Aorta (tissue), 5 donors: ENCODE measurements around the gene RAB41. TPM values are rescaled to one million over a fixed set of nuclear protein-coding genes. Genes with fewer than 3 reads are reported as not detected.
A peak's percentile ranks its signal among the peaks of the same experiment; 100 is the strongest.

Experiments
- ATAC-seq: fragments of 200-7000 bp; cut with Tn5 transposase; one replicate; pipeline ENCODE4 v1.9.1; 2022; ENCODE audit warnings: moderate library complexity; ENCODE audit not compliant: low FRiP score
- DNase-seq, 2 donors: peaks; one replicate each; pipeline ENCODE4 v3.0.0-alpha.2; 2020
- H3K27ac ChIP-seq, 2 donors: one replicate each; pipeline ENCODE4 v1.5.1; 2013; ENCODE audit warnings: low read length in 2 of 2, mild to moderate bottlenecking in 2 of 2, moderate library complexity in 2 of 2, control low read depth in 1 of 2, inconsistent platforms in 1 of 2, low read depth in 1 of 2
- H3K27me3 ChIP-seq, 2 donors: one replicate each; pipeline ENCODE4 v1.6.1; 2013; ENCODE audit warnings: control low read depth in 1 of 2, low read length in 1 of 2, mild to moderate bottlenecking in 1 of 2, moderate library complexity in 1 of 2; ENCODE audit not compliant: insufficient read depth in 2 of 2, control insufficient read depth in 1 of 2
- H3K36me3 ChIP-seq, 2 donors: one replicate each; pipeline ENCODE4 v1.6.1; 2013; ENCODE audit warnings: control low read depth in 1 of 2, low read length in 1 of 2, mild to moderate bottlenecking in 1 of 2; ENCODE audit not compliant: insufficient read depth in 2 of 2, control insufficient read depth in 1 of 2
- H3K4me1 ChIP-seq, 2 donors: one replicate each; pipeline ENCODE4 v1.6.1; 2013; ENCODE audit warnings: low read length in 2 of 2, control low read depth in 1 of 2, mild to moderate bottlenecking in 1 of 2, moderate library complexity in 1 of 2; ENCODE audit not compliant: insufficient read depth in 2 of 2, control insufficient read depth in 1 of 2
- H3K4me3 ChIP-seq, 2 donors: one replicate each; pipeline ENCODE4 v1.5.1; 2013; ENCODE audit warnings: low read length in 2 of 2, control low read depth in 1 of 2, mild to moderate bottlenecking in 1 of 2
- H3K9me3 ChIP-seq: one replicate; pipeline ENCODE4 v1.6.1; 2013; ENCODE audit warnings: mild to moderate bottlenecking, low read length; ENCODE audit not compliant: control insufficient read depth
- WGBS, 2 donors: extraction: QIAGEN DNeasy Blood & Tissue Kit; methylation state at CpG; one replicate each; pipeline ENCODE4 v1.1.7; 2013; 5-methylcytosine and 5-hydroxymethylcytosine counted together
- intact Hi-C, 2 donors: fragments of 100-400 bp; cut with DNase I; formaldehyde crosslinking; loops; one replicate each; pipeline versions ENCODE4 v1.14.2 to v1.15.0; 2022
- polyA plus RNA-seq, 2 donors: library from polyadenylated mRNA; stranded (reverse); fragments of 200-250 nt; gene quantifications; one replicate each; pipeline ENCODE4 v1.2.3, GENCODE V29; 2013
- total RNA-seq, 2 donors: library from RNA; stranded (reverse); fragmentation: NEBNext Ultra II Directional; extraction: Animal tissue kit (Norgen Biotek cat#: 25700); gene quantifications; one replicate each; pipeline ENCODE4 v1.2.1, GENCODE V29; 2021
- donor health status: healthy with polysubstance abuse.
- donor health status: Bipolar disorder and iron deficiency.
- donor health status: DM: no; HTN: no; CAD: no.
- donor health status: DM: no; HTN: no; CAD: no.
- donor health status: DM: yes; HTN: yes; CAD: no.

Gene RAB41
- total and polyA plus RNA-seq, 4 donors, result not detected

GRCh38 chrX:70254063-70254400, 27.9 kb upstream of the RAB41 start:
- H3K27me3 ChIP-seq, result no peaks in the 10 kb centered on the region
- no peak for DNase-seq
- no peaks in the 10 kb centered on the region for H3K36me3 ChIP-seq
- no peak overlapping the region for H3K4me3 ChIP-seq
- H3K4me1 ChIP-seq, result no peaks in the 10 kb centered on the region
- no peak overlapping the region for H3K27ac ChIP-seq
- no peaks in the 10 kb centered on the region for H3K9me3 ChIP-seq
- ATAC-seq, result no peak
- intact Hi-C loops, result no loop called here
- 75 to 89% methylated on average over 1 of the region's 1 CpG for WGBS, 2 donors

- 76 to 97% methylated on average over 3 of the region's 3 CpGs for WGBS, 2 donors
Measured at GRCh38 chrX:70254909-70255308, 27.1 kb upstream of the RAB41 start.

GRCh38 chrX:70255452-70255851, 26.5 kb upstream of the RAB41 start:
- H3K27ac ChIP-seq, result no peak overlapping the region
- H3K4me1 ChIP-seq, result no peaks in the 10 kb centered on the region
- no peak overlapping the region for H3K4me3 ChIP-seq
- no peaks in the 10 kb centered on the region for H3K9me3 ChIP-seq
- no peaks in the 10 kb centered on the region for H3K27me3 ChIP-seq
- intact Hi-C loops, result no loop called here
- 34 to 35% methylated on average over 2 of the region's 2 CpGs for WGBS, 2 donors
- DNase-seq (no peak), ATAC-seq (no peak)
- no peaks in the 10 kb centered on the region for H3K36me3 ChIP-seq

More at GRCh38 chrX:70254909-70255308, 27.1 kb upstream of the RAB41 start:
- no peak overlapping the region for H3K27ac ChIP-seq
- no peak for DNase-seq
- no peaks in the 10 kb centered on the region for H3K4me1 ChIP-seq
- H3K9me3 ChIP-seq, result no peaks in the 10 kb centered on the region
- intact Hi-C loops, result no loop called here
- no peak overlapping the region for H3K4me3 ChIP-seq
- H3K27me3 ChIP-seq, result no peaks in the 10 kb centered on the region
- no peaks in the 10 kb centered on the region for H3K36me3 ChIP-seq
- no peak for ATAC-seq

DNA sequence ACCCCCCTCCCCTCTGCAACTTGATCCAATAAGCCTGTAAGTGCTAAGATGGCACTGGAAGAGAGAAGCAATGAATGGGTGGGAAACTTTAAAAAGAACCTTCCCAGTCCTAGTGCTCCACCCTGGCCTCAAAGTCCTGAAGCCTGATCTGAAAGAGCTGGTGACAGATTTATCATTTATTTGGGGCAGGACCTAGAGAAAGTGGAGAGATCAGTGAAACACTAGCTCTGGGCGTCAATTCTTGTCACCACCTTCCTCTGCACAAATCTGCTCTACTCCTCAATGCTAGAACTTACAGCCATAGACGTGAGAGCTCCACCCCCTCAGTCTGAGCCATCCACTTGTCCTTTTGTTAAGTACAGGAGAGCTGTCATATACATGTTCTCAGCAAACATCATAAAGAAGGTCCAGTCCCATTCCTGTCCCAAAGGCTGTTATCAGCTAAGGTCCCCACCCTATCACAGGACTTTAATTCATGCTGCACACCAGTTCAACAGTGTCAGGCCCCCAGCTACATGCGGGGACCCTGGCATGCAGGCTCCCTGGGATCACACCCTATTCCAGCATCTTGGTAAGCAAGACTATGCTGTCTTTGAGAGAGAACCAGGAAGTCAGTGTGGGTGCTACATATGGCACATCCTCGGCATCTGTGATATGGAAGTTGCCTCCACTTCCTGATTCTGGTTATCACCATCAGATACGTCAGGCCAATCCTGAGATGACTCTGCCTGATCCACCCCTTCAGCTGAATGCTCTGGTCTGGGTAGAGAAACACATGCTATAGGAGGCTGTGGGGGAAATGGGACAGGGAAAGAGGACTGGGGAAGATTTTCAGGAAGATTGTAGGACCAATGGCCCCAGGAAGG, 24.3 kb upstream of the RAB41 start:
- Histone ChIP-seq H3K4me1 (no peaks in the 10 kb centered on the region), H3K36me3 (no peaks in the 10 kb centered on the region), H3K27ac (no peak overlapping the region), H3K4me3 (no peak overlapping the region), H3K27me3 (no peaks in the 10 kb centered on the region), H3K9me3 (no peaks in the 10 kb centered on the region)
- intact Hi-C loops, result no loop called here
- no peak for ATAC-seq
- DNase-seq, result no peak
- 65 to 89% methylated on average over 5 of the region's 5 CpGs for WGBS, 2 donors

DNA sequence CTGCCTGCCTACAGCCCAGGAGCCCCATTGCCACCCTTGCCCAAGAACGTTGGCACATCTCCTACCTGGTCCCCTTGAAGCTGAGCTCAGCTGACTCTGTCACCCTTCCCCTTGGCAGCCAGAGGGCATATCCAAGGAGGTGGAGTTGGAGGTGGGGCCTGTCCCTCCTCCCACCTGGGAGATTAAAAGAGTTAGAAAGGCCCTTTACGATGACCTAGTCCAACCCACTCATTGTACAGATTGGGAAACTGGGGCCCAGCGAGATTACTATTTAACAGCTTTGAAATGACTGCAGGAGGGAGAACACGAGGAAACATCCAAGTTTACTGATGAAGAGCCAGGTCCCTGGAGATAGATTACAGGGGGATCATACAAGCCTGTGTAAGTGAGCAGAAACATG, 21.9 kb upstream of the RAB41 start, which contains the start of gene P2RY4:
Gene P2RY4, minus strand, starts transcription at position 101 of the 400 bp plus-strand sequence. CDS start 580 bp downstream, outside the sequence.
- no peak within 1 kb of the TSS for H3K4me3 ChIP-seq
- H3K27ac ChIP-seq, result no peak within 1 kb of the TSS
- H3K36me3 ChIP-seq, result no peaks in the 10 kb centered on the region
- intact Hi-C loops, result loop anchor here in 1 of 2 donors (5.0 kb wide), 1 partner anchor 53 kb away; no protein-coding TSS in a partner anchor
- ATAC-seq, result no peak
- H3K9me3 ChIP-seq, result no peaks in the 10 kb centered on the region
- WGBS, 2 donors, result 57 to 86% methylated on average over 4 of the region's 4 CpGs
- H3K4me1 ChIP-seq, result no peaks in the 10 kb centered on the region
- no peaks in the 10 kb centered on the region for H3K27me3 ChIP-seq
- no peak for DNase-seq

DNA sequence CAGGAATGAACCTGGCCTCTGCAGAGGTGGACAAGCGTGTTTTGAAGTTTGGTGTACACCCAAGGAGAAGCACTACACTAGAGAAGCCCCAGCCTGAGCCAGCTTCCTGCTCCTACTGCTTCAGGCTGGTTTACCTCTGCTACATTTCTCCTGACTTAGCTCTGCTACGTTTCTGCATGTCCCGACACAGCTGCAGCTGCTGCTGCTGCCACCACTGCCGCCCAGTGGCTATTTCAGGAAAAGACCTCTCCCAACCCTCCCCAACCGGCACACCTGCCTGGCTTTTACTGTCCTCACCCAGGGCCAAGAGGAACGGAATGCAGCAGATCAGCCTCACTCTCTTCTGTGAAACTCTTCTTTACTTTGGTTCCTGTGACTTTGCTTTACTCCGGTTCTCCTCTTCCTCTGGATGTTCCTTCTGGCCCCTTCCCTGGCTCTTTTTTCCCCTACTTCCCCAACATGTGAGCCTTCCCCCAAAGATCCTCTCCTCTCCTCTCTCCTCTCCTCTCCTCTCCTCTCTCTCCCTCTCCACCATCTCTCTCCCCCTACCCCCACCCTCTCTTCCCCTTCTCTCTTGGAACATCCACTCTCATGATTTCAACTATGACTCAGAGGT, 18.9 kb upstream of the RAB41 start:
- Histone ChIP-seq H3K4me1 (no peaks in the 10 kb centered on the region), H3K36me3 (no peaks in the 10 kb centered on the region), H3K27ac (no peak overlapping the region), H3K27me3 (no peaks in the 10 kb centered on the region), H3K4me3 (no peak overlapping the region), H3K9me3 (no peaks in the 10 kb centered on the region)
- 7 to 15% methylated on average over 7 of the region's 7 CpGs for WGBS, 2 donors
- ATAC-seq (peak; percentile 52), DNase-seq (peak in 1 of 2 donors; percentile 74)
- intact Hi-C loops, result loop anchor here in 1 of 2 donors (5.0 kb wide), 1 partner anchor 56 kb away; no protein-coding TSS in a partner anchor

GRCh38 chrX:70264784-70265183, 17.2 kb upstream of the RAB41 start:
- 30 to 40% methylated on average over 3 of the region's 3 CpGs for WGBS, 2 donors
- Histone ChIP-seq H3K9me3 (no peaks in the 10 kb centered on the region), H3K36me3 (no peaks in the 10 kb centered on the region), H3K27ac (no peak overlapping the region), H3K4me3 (no peak overlapping the region), H3K4me1 (no peaks in the 10 kb centered on the region), H3K27me3 (no peaks in the 10 kb centered on the region)
- ATAC-seq, result no peak
- intact Hi-C loops, result loop anchor here in 1 of 2 donors (5.0 kb wide), 1 partner anchor 57 kb away; no protein-coding TSS in a partner anchor
- no peak for DNase-seq

- Histone ChIP-seq H3K4me1 (no peaks in the 10 kb centered on the region), H3K27ac (no peak within 1 kb of the TSS), H3K4me3 (no peak within 1 kb of the TSS), H3K9me3 (no peaks in the 10 kb centered on the region), H3K27me3 (no peaks in the 10 kb centered on the region), H3K36me3 (no peaks in the 10 kb centered on the region)
- DNase-seq (no peak), ATAC-seq (no peak)
- intact Hi-C loops, result no loop called here
Measured at GRCh38 chrX:70268034-70268433, 13.9 kb upstream of the RAB41 start, which contains the start of gene ARR3. Gene ARR3, plus strand, starts transcription at chrX:70268334. Its CDS starts 1,052 bp downstream, at chrX:70269386.
